Measurements from ENCODE around the gene METTL14. TPM values are rescaled to one million over a fixed set of nuclear protein-coding genes. Genes with fewer than 3 reads are reported as not detected.

The METTL14 gene
- total and polyA plus RNA-seq, 2 donors (not counting 1 experiment from before 2014, with no cell fraction given): 8.0 to 74.8 TPM

- Mint-ChIP-seq H3K9me3 (ENCODE audit: insufficient read depth) (no peaks in the 10 kb centered on the region), H3K27ac (no peak overlapping the region), H3K4me3 (no peak overlapping the region), H3K4me1 (peaks cover 17% of the 10 kb centered on the region), H3K27me3 (no peaks in the 10 kb centered on the region)
- ChIA-PET CTCF (interaction anchor here (0.6 to 2.4 kb wide), 3 partner anchors 14 to 136 kb away, joined by 3 to 7 read pairs (median 3); no protein-coding TSS in a partner anchor), POLR2A (no interaction called here)
- Histone ChIP-seq H3K4me3 (ENCODE audit: control extremely low read depth in 1 of 5, extremely low read depth in 1 of 5, insufficient read depth in 1 of 5, low read depth in 2 of 5, low read length in 4 of 5) (no peak overlapping the region), H3K79me2 (ENCODE audit: control insufficient read depth, insufficient read depth, low read length) (no peaks in the 10 kb centered on the region), H3K9ac (ENCODE audit: low read length) (no peak overlapping the region), H3K27me3 (replicated peaks in 1 of 4; ENCODE audit: control extremely low read depth in 1 of 4, control insufficient read depth in 3 of 4, insufficient read depth in 4 of 4, low read length in 3 of 4) (no peaks in the 10 kb centered on the region), H3K4me2 (replicated peaks; ENCODE audit: low read depth, low read length, poor library complexity, severe bottlenecking) (no peak overlapping the region), H2AFZ (ENCODE audit: insufficient read depth, low read depth, low read length, poor library complexity, severe bottlenecking) (no peak overlapping the region), H3K36me3 (replicated peaks in 1 of 2; ENCODE audit: control extremely low read depth in 1 of 2, control insufficient read depth in 1 of 2, extremely low read depth in 1 of 2, insufficient read depth in 2 of 2, low read length in 1 of 2) (peaks cover 0 to 12% of the 10 kb centered on the region in 2 experiments), H3K9me3 (ENCODE audit: control extremely low read depth in 1 of 3, control insufficient read depth in 2 of 3, insufficient read depth in 1 of 3, low read length in 2 of 3) (no peaks in the 10 kb centered on the region), H3K27ac (ENCODE audit: low read length in 2 of 2) (no peak overlapping the region), H4K20me1 (ENCODE audit: control insufficient read depth, insufficient read depth, low read length, poor library complexity, severe bottlenecking) (no peaks in the 10 kb centered on the region), H3K4me1 (ENCODE audit: control insufficient read depth in 2 of 2, insufficient read depth in 2 of 2, low read length in 2 of 2) (peaks cover 14% of the 10 kb centered on the region in 2 donors)
- no CpG with 5 or more reads among the region's 2 CpGs for WGBS (ENCODE audit: insufficient coverage)
- TF ChIP-seq CTCF (IDR thresholded peaks at IDR 0.05): no peak
- no peak for TF ChIP-seq EZH2 (IDR thresholded peaks at IDR 0.05; ENCODE audit: borderline replicate concordance, insufficient read depth, low read depth, low read length, poor library complexity, severe bottlenecking)
- no peak for DNase-seq
- intact Hi-C loops (cut with micrococcal nuclease): no loop called here
- no peak for ATAC-seq (ENCODE audit: low read depth)
These were observed 70.4 kb downstream of the METTL14 start for GRCh38 chr4:118755438-118756226.

DNA sequence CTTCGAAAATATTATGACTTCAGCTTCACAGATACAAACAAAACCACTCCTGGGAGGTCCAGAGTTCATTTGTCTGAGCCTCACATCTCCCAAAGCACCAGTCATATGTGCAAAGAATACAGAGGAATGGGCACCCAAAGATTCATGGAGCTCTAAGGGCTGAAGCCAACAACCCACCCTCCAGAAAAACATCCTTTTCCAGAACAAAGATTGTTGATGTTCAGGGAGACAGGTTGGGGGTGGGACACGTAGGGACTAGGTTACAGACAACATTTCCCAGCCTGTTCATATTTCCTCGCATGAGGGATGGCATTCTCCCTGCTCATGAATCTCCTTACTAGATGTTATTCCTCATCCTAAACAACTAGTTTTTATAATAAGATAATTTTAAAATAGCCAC lies 71.2 kb downstream of the METTL14 start:
- DNase-seq (no peak), ATAC-seq (ENCODE audit: low read depth) (no peak)
- H3K9ac ChIP-seq (ENCODE audit: low read length): no peak overlapping the region
- ChIA-PET POLR2A (no interaction called here), CTCF (interaction anchor here (0.6 to 2.4 kb wide), 4 partner anchors 15 to 136 kb away, joined by 3 to 7 read pairs (median 3); no protein-coding TSS in a partner anchor)
- peaks cover 22% of the 10 kb centered on the region for H3K4me1 Mint-ChIP-seq
- H3K9me3 Mint-ChIP-seq (ENCODE audit: insufficient read depth): no peaks in the 10 kb centered on the region
- H3K27ac Mint-ChIP-seq: no peak overlapping the region
- no peak overlapping the region for H3K27ac ChIP-seq (ENCODE audit: low read length in 2 of 2)
- H3K4me3 ChIP-seq (ENCODE audit: control extremely low read depth in 1 of 5, extremely low read depth in 1 of 5, insufficient read depth in 1 of 5, low read depth in 2 of 5, low read length in 4 of 5): no peak overlapping the region
- 100% methylated on average over 1 of the region's 3 CpGs for WGBS (ENCODE audit: insufficient coverage)
- no peaks in the 10 kb centered on the region for H3K9me3 ChIP-seq (ENCODE audit: control extremely low read depth in 1 of 3, control insufficient read depth in 2 of 3, insufficient read depth in 1 of 3, low read length in 2 of 3)
- H3K27me3 ChIP-seq (replicated peaks in 1 of 4; ENCODE audit: control extremely low read depth in 1 of 4, control insufficient read depth in 3 of 4, insufficient read depth in 4 of 4, low read length in 3 of 4): no peaks in the 10 kb centered on the region
- no peak overlapping the region for H2AFZ ChIP-seq (ENCODE audit: insufficient read depth, low read depth, low read length, poor library complexity, severe bottlenecking)
- H3K36me3 ChIP-seq (replicated peaks in 1 of 2; ENCODE audit: control extremely low read depth in 1 of 2, control insufficient read depth in 1 of 2, extremely low read depth in 1 of 2, insufficient read depth in 2 of 2, low read length in 1 of 2): peaks cover 0 to 9% of the 10 kb centered on the region in 2 experiments
- peaks cover 14 to 19% of the 10 kb centered on the region in 2 donors for H3K4me1 ChIP-seq (ENCODE audit: control insufficient read depth in 2 of 2, insufficient read depth in 2 of 2, low read length in 2 of 2)
- H4K20me1 ChIP-seq (ENCODE audit: control insufficient read depth, insufficient read depth, low read length, poor library complexity, severe bottlenecking): no peaks in the 10 kb centered on the region
- no peak overlapping the region for H3K4me3 Mint-ChIP-seq
- TF ChIP-seq EZH2 (IDR thresholded peaks at IDR 0.05; ENCODE audit: borderline replicate concordance, insufficient read depth, low read depth, low read length, poor library complexity, severe bottlenecking) (no peak), CTCF (IDR thresholded peaks at IDR 0.05) (no peak)
- H3K27me3 Mint-ChIP-seq: no peaks in the 10 kb centered on the region
- intact Hi-C loops (cut with micrococcal nuclease): no loop called here
- H3K79me2 ChIP-seq (ENCODE audit: control insufficient read depth, insufficient read depth, low read length): no peaks in the 10 kb centered on the region
- H3K4me2 ChIP-seq (replicated peaks; ENCODE audit: low read depth, low read length, poor library complexity, severe bottlenecking): no peak overlapping the region

Data from B cell (primary cell).